Activated CD8-positive, alpha-beta memory T cell treated with anti-CD3 and anti-CD28 coated beads for 24 hours (primary cell): ENCODE measurements around the gene ITSN2.
"Not testable (repeated sequence)": the region's sequence is repeated elsewhere in the genome, so short reads cannot be mapped to it uniquely, and the experiment has no call there.

Source experiments
- DNase-seq: peaks from one replicate; pipeline ENCODE4 v3.0.0-alpha.2; 2020

Gene ITSN2

DNA sequence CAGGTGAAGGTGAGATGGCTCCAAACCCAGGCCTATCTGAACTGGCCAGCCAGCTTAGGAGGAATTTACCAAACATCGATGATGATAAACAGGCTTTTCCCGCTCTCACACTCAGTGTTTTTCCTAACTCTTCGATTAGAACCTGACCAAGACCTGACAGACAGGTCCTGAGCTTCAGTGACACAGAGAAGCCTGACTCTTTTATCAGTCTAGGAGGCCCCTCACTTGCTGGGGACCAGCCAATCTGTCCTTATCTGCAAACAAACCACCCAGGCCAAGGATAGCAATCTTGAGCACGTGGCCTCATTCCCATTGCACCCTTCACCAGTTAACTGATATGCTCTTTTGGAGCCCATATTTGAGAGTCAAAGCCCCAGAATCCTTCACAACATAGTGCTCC is 1.9 kb upstream of the ITSN2 start:
- peak; percentile 45 for DNase-seq

GRCh38 chr2:24360963-24361330 is 611 bp upstream of the ITSN2 start:
- no peak for DNase-seq

- DNase-seq, result no peak
Observed at GRCh38 chr2:24359129-24360049, 947 bp downstream of the ITSN2 start.

DNA sequence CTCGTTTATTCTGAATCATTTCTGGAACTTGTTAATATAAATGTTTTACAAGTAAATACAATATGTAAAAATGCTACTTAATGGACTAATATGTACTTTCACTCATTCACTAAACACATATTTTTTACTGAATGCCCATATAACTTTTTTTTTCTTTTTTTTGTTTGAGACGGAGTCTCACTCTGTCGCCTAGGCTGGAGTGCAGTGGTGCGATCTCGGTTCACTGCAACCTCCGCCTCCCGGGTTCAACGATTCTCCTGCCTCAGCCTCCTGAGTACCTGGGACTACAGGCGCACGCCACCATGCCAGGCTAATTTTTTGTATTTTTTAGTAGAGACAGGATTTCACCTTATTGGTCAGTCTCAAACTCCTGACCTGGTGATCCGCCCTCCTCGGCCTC is 2.6 kb downstream of the ITSN2 start:
- not testable (repeated sequence) for DNase-seq

DNA sequence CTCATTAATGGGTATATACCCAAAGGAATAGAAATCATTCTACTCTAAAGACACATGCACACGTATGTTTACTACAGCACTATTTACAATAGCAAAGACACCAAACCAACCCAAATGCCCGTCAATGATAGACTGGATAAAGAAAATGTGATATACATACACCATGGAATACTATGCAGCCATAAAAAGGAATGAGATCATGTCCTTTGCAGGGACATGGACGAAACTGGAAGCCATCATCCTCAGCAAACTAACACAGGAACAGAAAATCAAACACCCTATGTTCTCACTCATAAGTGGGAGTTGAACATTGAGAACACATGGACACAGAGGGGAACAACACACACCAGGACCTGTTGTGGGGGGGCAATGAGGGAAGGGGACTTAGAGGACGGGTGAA is 3.2 kb downstream of the ITSN2 start:
- DNase-seq, result not testable (repeated sequence)

- no peak for DNase-seq
Observed at GRCh38 chr2:24354957-24355356, 5.4 kb downstream of the ITSN2 start.

DNA sequence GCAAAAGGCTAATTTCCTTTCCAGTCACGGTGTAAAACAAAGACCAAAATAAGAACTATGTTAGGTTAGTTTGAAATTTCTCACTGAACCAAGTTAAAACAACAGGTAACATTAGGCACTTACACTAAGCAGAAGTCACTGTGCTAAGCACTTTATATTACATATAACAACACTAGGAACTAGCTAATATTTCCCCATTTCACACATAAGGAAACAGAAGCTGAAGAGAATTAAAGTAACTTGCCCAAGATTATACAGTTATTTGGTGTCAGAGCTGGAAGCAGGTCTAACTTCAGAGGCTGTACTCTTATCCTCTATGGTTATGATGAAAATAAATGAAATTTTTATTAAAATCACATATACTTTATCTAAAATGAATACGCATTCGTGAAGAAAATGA is 5.9 kb downstream of the ITSN2 start:
- DNase-seq, result no peak

- DNase-seq, result no peak
Observed at GRCh38 chr2:24353973-24354372, 6.4 kb downstream of the ITSN2 start.

DNA sequence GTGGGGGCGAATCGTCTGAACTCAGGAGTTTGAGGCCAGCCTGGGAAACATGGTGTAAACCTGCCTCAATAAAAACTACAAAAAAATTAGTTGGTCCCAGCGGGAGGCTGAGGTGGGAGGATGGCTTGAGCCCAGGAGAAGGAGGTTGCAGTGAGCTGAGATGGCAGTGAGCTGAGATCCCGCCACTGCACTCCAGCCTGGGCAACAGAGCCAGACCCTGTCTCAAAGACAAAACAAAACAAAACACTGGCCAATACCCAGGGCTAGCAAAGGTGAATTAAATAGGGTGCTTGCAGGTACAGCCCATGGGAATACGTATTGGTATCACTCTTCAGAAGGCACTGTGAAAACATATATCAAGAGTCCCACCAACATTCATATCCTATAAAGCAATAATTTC is 7.0 kb downstream of the ITSN2 start:
- no peak for DNase-seq

- DNase-seq, result no peak
Observed at GRCh38 chr2:24352664-24353063, 7.7 kb downstream of the ITSN2 start.

DNA sequence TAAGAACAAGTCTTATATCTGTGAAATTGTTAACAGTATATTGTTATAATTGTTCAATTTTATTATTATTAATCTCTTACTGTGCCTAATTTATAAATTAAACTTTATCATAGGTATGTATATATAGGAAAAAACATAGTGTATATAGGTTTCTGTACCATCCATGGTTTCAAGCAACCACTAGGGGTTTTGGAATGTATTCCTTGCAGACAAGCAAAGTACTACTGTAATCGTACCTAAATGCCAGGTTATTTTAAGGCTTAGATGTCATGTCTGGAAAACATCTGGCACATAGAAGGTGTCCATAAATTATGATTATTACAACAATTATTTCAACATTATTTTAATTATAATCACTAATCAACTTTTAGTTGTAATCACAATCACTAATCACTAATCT is 8.4 kb downstream of the ITSN2 start:
- no peak for DNase-seq

DNA sequence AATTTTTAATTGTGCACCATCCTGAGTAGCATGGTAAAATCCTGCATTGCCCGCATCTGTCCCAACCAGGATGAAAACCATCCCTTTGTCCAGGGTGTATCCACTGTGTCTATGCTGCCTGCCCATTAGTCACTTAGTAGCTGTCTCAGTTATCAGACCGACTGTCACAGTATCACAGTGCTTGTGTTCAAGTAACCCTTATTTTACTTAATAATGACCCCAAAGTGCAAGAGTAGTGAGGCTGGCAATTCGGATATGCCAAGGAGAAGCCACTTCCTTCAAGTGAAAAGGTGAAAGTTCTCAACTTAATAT is 8.8 kb downstream of the ITSN2 start:
- no peak for DNase-seq

DNA sequence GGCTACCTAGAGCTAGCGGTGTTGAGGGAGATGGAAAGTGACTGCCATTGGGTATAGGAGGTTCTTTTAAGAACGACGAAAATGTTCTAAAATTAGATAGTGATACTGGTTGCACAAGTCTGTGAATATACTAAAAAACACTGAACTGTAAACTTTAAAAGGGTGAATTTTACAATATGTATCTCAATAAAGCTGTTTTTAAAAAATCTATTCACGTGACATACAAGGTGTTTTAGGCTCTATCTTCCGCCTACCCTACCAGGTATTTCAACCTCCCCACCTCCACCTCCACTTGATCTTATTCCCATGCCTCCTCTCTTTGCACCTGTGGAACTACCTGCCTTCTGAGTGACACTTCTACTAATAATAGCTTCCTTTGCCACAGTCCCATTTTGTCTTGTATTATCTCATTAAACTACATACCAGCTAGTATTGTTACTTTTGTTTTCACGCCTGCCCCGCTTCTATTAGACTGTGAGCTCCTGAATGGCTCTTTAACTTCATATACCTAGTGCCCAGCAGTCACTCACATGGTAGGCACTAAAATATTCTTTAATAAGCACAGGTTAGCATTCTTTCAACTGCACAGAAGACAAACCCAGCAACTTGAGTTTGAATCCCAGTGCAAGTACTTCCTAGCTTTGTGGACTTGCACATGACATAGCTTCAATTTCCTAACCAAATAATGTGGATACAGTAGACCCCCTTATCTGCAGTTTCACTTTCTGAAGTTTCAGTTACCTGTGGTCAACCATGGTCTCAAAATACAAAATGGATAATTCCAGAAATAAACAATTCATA is 9.3 kb downstream of the ITSN2 start:
- no peak for DNase-seq

- no peak for DNase-seq
Observed at GRCh38 chr2:24349097-24349496, 11.2 kb downstream of the ITSN2 start.

- DNase-seq, result no peak
Observed at GRCh38 chr2:24345937-24346336, 14.4 kb downstream of the ITSN2 start.

DNA sequence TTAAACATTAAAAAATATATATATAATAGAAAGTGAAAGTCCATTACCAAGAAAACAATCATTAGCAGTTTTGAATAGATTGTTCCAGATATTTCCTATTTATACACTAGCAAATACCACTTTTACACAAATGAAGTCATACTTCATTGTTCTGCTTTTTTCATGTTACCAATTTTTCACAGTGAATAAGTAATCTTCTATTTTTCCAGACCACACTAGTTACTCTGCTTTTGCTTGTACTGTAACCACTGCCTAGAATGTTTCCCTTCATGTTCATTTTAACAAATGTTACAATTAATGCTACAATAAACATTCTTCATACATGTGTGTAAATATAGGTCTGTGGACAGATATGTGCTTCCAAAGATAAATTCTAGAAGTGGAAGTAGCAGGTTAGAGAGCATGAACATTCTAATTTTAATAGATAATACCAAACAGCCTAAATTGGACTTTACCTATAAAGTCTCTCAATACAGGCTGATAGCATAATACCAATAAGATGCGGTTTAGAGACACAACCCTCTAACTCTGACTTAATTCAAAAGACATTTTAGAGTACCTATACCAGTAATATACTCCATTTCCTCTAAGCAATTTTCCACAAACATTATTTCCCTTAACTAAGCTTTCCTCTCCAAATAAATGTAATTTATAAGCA is 17.0 kb downstream of the ITSN2 start:
- no peak for DNase-seq

- DNase-seq, result no peak
Observed at GRCh38 chr2:24342110-24342910, 18.0 kb downstream of the ITSN2 start.

- no peak for DNase-seq
Observed at GRCh38 chr2:24339856-24340262, 20.5 kb downstream of the ITSN2 start.

DNA sequence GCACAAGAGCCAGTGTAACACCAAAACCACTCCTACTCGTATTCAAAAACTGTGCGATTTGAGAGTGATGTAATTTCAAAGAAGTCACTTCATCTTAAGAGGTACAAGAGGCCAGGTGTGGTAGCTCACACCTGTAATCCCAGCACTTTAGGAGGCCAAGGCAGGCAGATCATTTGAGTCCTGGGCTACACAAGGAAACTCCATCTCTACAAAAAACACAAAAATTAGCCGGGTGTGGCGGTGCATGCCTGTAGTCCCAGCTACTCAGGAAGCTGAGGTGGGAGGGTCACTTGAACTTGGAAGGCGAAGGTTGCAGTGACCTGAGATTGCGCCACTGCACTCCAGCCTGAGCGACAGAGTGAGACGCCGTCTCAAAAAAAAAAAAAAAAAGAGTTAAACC is 21.2 kb downstream of the ITSN2 start:
- DNase-seq, result not testable (repeated sequence)

DNA sequence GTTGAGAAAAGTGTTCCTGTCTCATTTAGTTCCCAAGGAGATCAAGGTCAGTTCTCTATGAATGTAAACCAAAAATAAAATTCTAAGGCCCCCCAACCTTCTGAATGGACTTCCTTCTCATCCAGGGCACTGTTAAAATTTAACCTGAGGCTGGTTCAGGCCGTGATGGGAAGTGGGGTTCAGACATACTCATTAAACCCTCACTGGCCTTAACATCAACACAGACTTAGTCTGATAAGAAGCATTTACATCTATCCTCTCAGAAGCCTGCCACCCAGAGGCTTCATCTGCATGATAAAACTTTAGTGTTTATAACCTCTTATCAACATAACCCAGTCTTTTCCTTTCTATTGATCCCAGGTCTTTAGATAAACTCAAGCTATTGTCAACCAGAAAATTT is 22.4 kb downstream of the ITSN2 start:
- DNase-seq, result no peak

DNA sequence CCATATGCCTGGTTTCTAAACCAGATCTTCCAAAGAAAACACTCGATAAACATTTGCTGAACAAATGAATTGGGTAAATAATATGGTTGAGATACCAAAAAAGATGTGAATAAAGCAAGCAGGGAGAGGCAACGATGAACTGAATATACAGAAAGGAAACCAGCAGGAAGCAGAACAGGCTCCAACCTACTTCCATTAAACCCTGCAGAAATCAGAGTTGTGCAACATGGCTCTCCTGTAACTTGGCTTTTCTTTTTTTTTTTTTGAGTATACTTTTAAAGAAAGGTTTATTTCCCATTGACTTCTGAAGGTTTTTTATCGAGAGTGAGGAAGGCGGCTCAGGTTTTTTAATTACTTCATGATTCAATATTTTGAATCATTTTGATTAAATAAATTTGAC is 23.5 kb downstream of the ITSN2 start:
- no peak for DNase-seq

DNA sequence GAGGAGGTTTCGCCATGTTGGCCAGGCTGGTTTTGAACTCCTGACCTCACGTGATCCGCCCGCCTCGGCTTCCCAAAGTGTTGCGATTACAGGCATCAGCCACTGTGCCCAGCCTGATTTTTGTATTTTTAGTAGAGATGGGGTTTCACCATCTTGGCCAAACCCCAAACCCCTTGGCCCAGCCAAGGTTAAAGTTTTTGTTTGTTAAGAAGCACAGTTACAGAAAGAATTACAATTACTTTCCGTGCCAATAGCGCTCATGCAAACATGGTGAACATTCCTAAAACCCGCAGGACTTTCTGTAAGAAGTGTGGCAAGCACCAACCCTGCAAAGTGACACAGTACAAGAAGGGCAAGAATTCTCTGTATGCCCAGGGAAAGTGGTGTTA is 26.1 kb downstream of the ITSN2 start:
- no peak for DNase-seq
